Myocyte (in vitro differentiated cells): ENCODE measurements around the gene AIFM2. TPM values are rescaled to one million over a fixed set of nuclear protein-coding genes. Genes with fewer than 3 reads are reported as not detected.

Source experiments
- DNase-seq: peaks from one replicate; pipeline ENCODE4 v3.0.0-alpha.2; 2012; ENCODE audit warnings: low read depth
- total RNA-seq: library from RNA; depleted of rRNA; stranded (reverse); fragments of >200 nt; gene quantifications from 2 replicates; pipeline ENCODE4 v1.2.3, GENCODE V29; 2014

Gene AIFM2
- total RNA-seq, 1 donor from 2014 or later: 18.3 TPM

GRCh38 chr10:70146489-70147258, 14.0 kb upstream of the AIFM2 start, which contains the start of gene TYSND1:
TYSND1 (minus strand) TSS chr10:70146700; CDS start chr10:70146586, 114 bp downstream.
- DNase-seq: peak; percentile 99

GRCh38 chr10:70145666-70146488, 13.3 kb upstream of the AIFM2 start:
- peak; percentile 65 for DNase-seq

GRCh38 chr10:70145166-70145665, 12.6 kb upstream of the AIFM2 start:
- DNase-seq: peak; percentile 9

- no peak for DNase-seq
These were observed 11.9 kb upstream of the AIFM2 start for GRCh38 chr10:70144372-70145110.

GRCh38 chr10:70142555-70142954, 9.9 kb upstream of the AIFM2 start:
- no peak for DNase-seq

- no peak for DNase-seq
These were observed 7.7 kb upstream of the AIFM2 start for GRCh38 chr10:70140297-70140696.

- no peak for DNase-seq
These were observed 7.3 kb upstream of the AIFM2 start for GRCh38 chr10:70139997-70140250.

GRCh38 chr10:70139151-70139996, 6.7 kb upstream of the AIFM2 start:
- no peak for DNase-seq

GRCh38 chr10:70137927-70138883, 5.6 kb upstream of the AIFM2 start:
- DNase-seq: no peak

- DNase-seq: no peak
These were observed 4.5 kb upstream of the AIFM2 start for GRCh38 chr10:70137135-70137534.

- DNase-seq: peak; percentile 79
These were observed 3.1 kb upstream of the AIFM2 start for GRCh38 chr10:70135684-70136083.

GRCh38 chr10:70135046-70135445, 2.4 kb upstream of the AIFM2 start:
- DNase-seq: no peak

GRCh38 chr10:70131560-70131937, 1.1 kb downstream of the AIFM2 start:
- no peak for DNase-seq

- no peak for DNase-seq
These were observed 1.6 kb downstream of the AIFM2 start for GRCh38 chr10:70130878-70131559.

GRCh38 chr10:70126700-70127395, 5.8 kb downstream of the AIFM2 start:
- no peak for DNase-seq

GRCh38 chr10:70125918-70126552, 6.6 kb downstream of the AIFM2 start:
- no peak for DNase-seq

GRCh38 chr10:70124918-70125317, 7.7 kb downstream of the AIFM2 start:
- no peak for DNase-seq

- DNase-seq: no peak
These were observed 8.2 kb downstream of the AIFM2 start for GRCh38 chr10:70124415-70124814.
